OCI-LY3 (cell line): ENCODE results near the gene CTNNA3.

Experiments used
- H2AFZ ChIP-seq: fragments of 200-600, 300-600 bp; shearing (Covaris generic); 2 replicates; pipeline ENCODE4 v1.6.0; 2014; ENCODE audit warnings: antibody characterized with exemption, low read depth, low read length
- H3K27ac ChIP-seq: fragments of 200-600, 300-600 bp; sonication (generic); 2 replicates; pipeline ENCODE4 v1.5.1; 2014; ENCODE audit warnings: mild to moderate bottlenecking, low read length, moderate library complexity, mixed read lengths
- H3K27me3 ChIP-seq: fragments of 200-600, 300-600 bp; sonication (generic); 2 replicates; pipeline ENCODE4 v1.6.1; 2014; ENCODE audit warnings: low read depth, low read length, mixed read lengths
- H3K36me3 ChIP-seq: fragments of 200-600, 300-600 bp; sonication (generic); replicated peaks from 2 replicates; pipeline ENCODE3; 2014; ENCODE audit warnings: low read depth, low read length, mixed read lengths
- H3K4me1 ChIP-seq: fragments of 300-600, 200-600 bp; sonication (generic); 2 replicates; pipeline ENCODE4 v1.6.1; 2014; ENCODE audit warnings: low read length, mixed read lengths
- H3K4me2 ChIP-seq: fragments of 200-600, 300-600 bp; sonication (generic); 2 replicates; pipeline ENCODE4 v1.6.1; 2014; ENCODE audit warnings: low read length, mixed read lengths
- H3K4me3 ChIP-seq: fragments of 300-600, 200-600 bp; sonication (generic); 2 replicates; pipeline ENCODE4 v1.5.1; 2014; ENCODE audit warnings: antibody characterized with exemption, mild to moderate bottlenecking, low read length, moderate library complexity
- H3K79me2 ChIP-seq: fragments of 300-600, 200-600 bp; shearing (Covaris generic); 2 replicates; pipeline ENCODE4 v1.6.1; 2014; ENCODE audit warnings: mild to moderate bottlenecking, low read length, mixed read lengths
- H3K9ac ChIP-seq: fragments of 300-600, 200-600 bp; shearing (Covaris generic); 2 replicates; pipeline ENCODE4 v1.6.0; 2014; ENCODE audit warnings: mild to moderate bottlenecking, low read length, moderate library complexity
- H3K9me3 ChIP-seq: fragments of 200-600, 300-600 bp; shearing (Covaris generic); 2 replicates; pipeline ENCODE4 v1.6.1; 2014; ENCODE audit warnings: low read length, mixed read lengths; ENCODE audit not compliant: insufficient read depth
- H4K20me1 ChIP-seq: fragments of 200-600, 300-600 bp; sonication (generic); 2 replicates; pipeline ENCODE4 v1.6.1; 2016; ENCODE audit warnings: low read length, mixed read lengths; ENCODE audit not compliant: insufficient read depth
- CTCF ChIP-seq: fragments of 200-600, 300-600 bp; sonication (generic); IDR thresholded peaks from 2 replicates; pipeline ENCODE4 v1.5.1; 2014; ENCODE audit warnings: antibody characterized with exemption, low read length, low read depth
- EZH2phosphoT487 ChIP-seq: fragments of 200-600 bp; shearing (Covaris generic); IDR thresholded peaks from 2 replicates; pipeline ENCODE4 v1.6.1; 2018; ENCODE audit warnings: antibody characterized with exemption, mixed run types, low read depth

The CTNNA3 gene

GRCh38 chr10:66927251-66927935 is 768.6 kb downstream of the CTNNA3 start:
- H3K9me3 ChIP-seq: no peaks in the 10 kb centered on the region
- peaks cover 7% of the 10 kb centered on the region; the same call in 1 of the 2 replicates for H3K4me1 ChIP-seq
- no peak overlapping the region for H3K9ac ChIP-seq
- H3K27ac ChIP-seq: no peak overlapping the region
- H4K20me1 ChIP-seq: no peaks in the 10 kb centered on the region
- no peaks in the 10 kb centered on the region for H3K36me3 ChIP-seq
- no peaks in the 10 kb centered on the region for H3K79me2 ChIP-seq
- H3K4me2 ChIP-seq: no peak overlapping the region
- TF ChIP-seq EZH2phosphoT487: no peak
- TF ChIP-seq CTCF: no peak
- no peak overlapping the region for H2AFZ ChIP-seq
- peaks cover 6% of the 10 kb centered on the region for H3K27me3 ChIP-seq
- no peak overlapping the region for H3K4me3 ChIP-seq

- H3K9ac ChIP-seq: no peak overlapping the region
- no peaks in the 10 kb centered on the region for H3K36me3 ChIP-seq
- peaks cover 7% of the 10 kb centered on the region; the same call in 1 of the 2 replicates for H3K4me1 ChIP-seq
- no peaks in the 10 kb centered on the region for H4K20me1 ChIP-seq
- TF ChIP-seq EZH2phosphoT487 (no peak), CTCF (no peak)
- H3K27me3 ChIP-seq: peaks cover 6% of the 10 kb centered on the region
- no peak overlapping the region for H2AFZ ChIP-seq
- H3K27ac ChIP-seq: no peak overlapping the region
- H3K4me2 ChIP-seq: no peak overlapping the region
- H3K9me3 ChIP-seq: no peaks in the 10 kb centered on the region
- no peak overlapping the region for H3K4me3 ChIP-seq
- H3K79me2 ChIP-seq: no peaks in the 10 kb centered on the region
Observed at GRCh38 chr10:66926841-66927240, 769.2 kb downstream of the CTNNA3 start.

GRCh38 chr10:66925896-66926715 is 769.9 kb downstream of the CTNNA3 start, which contains the start of gene LRRTM3:
Gene LRRTM3, plus strand, starts transcription at chr10:66926036.
- H4K20me1 ChIP-seq: no peaks in the 10 kb centered on the region
- peak within 1 kb of the TSS; percentile 57 for H3K4me3 ChIP-seq
- TF ChIP-seq CTCF: peak; percentile 60
- no peak for TF ChIP-seq EZH2phosphoT487
- H3K9me3 ChIP-seq: no peaks in the 10 kb centered on the region
- no peak within 1 kb of the TSS for H2AFZ ChIP-seq
- H3K36me3 ChIP-seq: no peaks in the 10 kb centered on the region
- no peak within 1 kb of the TSS for H3K27ac ChIP-seq
- H3K9ac ChIP-seq: no peak within 1 kb of the TSS
- peak within 1 kb of the TSS; percentile 67 for H3K4me2 ChIP-seq
- no peaks in the 10 kb centered on the region for H3K79me2 ChIP-seq
- peaks cover 7% of the 10 kb centered on the region; the same call in 1 of the 2 replicates for H3K4me1 ChIP-seq
- peaks cover 6% of the 10 kb centered on the region for H3K27me3 ChIP-seq

GRCh38 chr10:66925373-66925772 is 770.6 kb downstream of the CTNNA3 start:
- no peak overlapping the region for H2AFZ ChIP-seq
- TF ChIP-seq EZH2phosphoT487: no peak
- TF ChIP-seq CTCF: no peak
- H3K4me2 ChIP-seq: peak overlapping the region; percentile 61
- no peak overlapping the region for H3K27ac ChIP-seq
- H3K4me1 ChIP-seq: peaks cover 7% of the 10 kb centered on the region; the same call in 1 of the 2 replicates
- no peaks in the 10 kb centered on the region for H4K20me1 ChIP-seq
- H3K4me3 ChIP-seq: peak overlapping the region; percentile 40; the same call in 1 of the 2 replicates
- H3K79me2 ChIP-seq: no peaks in the 10 kb centered on the region
- H3K36me3 ChIP-seq: no peaks in the 10 kb centered on the region
- no peaks in the 10 kb centered on the region for H3K9me3 ChIP-seq
- H3K9ac ChIP-seq: no peak overlapping the region
- peaks cover 6% of the 10 kb centered on the region for H3K27me3 ChIP-seq
